Colonic mucosa (tissue), 4 donors: ENCODE data around the gene BTBD6. TPM values are rescaled to one million over a fixed set of nuclear protein-coding genes. Genes with fewer than 3 reads are reported as not detected.

ENCODE experiments used
- DNase-seq: peaks from one replicate; pipeline ENCODE4 v3.0.0-alpha.2; 2020
- H3K27ac ChIP-seq: fragments of 200-600 bp; one replicate; pipeline ENCODE4 v1.8.0; 2021
- H3K27me3 ChIP-seq: fragments of 200-600 bp; one replicate; pipeline ENCODE4 v1.8.0; 2021
- H3K36me3 ChIP-seq: fragments of 200-600 bp; one replicate; pipeline ENCODE4 v1.8.0; 2021
- H3K4me1 ChIP-seq: fragments of 200-600 bp; one replicate; pipeline ENCODE4 v1.8.0; 2021; ENCODE audit warnings: mild to moderate bottlenecking
- H3K4me3 ChIP-seq: fragments of 200-600 bp; one replicate; pipeline ENCODE4 v1.8.0; 2021
- H3K9ac ChIP-seq, 2 donors: one replicate each; pipeline ENCODE4 v1.7.0; 2013; ENCODE audit warnings: control low read depth in 2 of 2, low read depth in 2 of 2, low read length in 2 of 2
- H3K9me3 ChIP-seq: fragments of 200-600 bp; one replicate; pipeline ENCODE4 v1.8.0; 2021
- intact Hi-C: fragments of 100-400 bp; cut with DNase I; formaldehyde crosslinking; loops from one replicate; pipeline ENCODE4 v1.14.1; 2022
- total RNA-seq, 2 donors: library from RNA; stranded (reverse); fragmentation: NEBNext Ultra II Directional in 1 of 2; extraction: Animal tissue kit (Norgen Biotek cat#: 25700) in 1 of 2; gene quantifications; one replicate each; pipeline ENCODE4 v1.2.1, GENCODE V29; 2021
- TF ChIP-seq, protein P1 (sequence below): fragments of 200-600 bp; IDR thresholded peaks from one replicate; pipeline ENCODE4 v1.8.0; 2022; ENCODE audit warnings: antibody characterized with exemption, mild to moderate bottlenecking
- donor health status: healthy.
- donor health status: DM: no; HTN: no; CAD: no.
- donor health status: DM: no; HTN: no; CAD: no.

The BTBD6 gene
- total RNA-seq, 2 donors from 2014 or later = 56.9 to 66.0 TPM

DNA sequence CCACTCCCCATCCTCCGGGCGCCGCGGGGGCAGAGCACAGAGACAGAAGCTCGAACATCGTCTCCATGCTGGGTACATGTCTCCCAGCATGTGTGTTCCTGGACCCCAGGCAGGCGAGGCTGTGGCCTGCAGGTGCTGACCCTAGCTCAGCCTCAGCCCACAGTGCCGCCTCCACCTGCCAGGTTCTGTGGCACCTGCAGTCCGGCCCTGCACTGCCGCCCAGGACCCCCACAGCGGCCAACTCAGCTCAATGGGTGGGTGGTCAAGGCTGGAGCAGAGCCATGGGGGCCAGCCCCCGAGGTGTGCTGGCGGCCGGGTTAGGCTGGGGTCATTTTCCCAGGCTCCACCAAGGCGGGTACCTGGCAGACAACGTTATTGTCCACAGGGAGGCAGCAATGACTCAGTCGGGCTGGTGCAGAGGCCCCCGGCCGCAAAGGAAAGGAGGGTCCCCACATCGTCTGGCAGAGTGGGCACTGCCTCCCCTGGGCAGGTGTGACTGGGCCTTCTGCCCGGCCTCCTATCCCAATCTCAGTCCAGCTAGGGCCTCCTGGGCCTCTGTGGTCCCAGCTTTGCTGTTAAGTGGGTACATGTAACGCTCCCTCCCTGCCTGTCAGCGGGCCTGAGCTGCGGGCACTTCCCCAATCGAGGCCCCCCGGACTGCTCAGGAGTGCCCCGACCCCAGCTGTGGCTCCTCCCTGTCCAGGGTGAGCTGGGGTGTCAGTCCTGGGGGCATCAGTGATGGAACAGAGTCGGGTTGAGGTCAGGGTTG is 47.0 kb upstream of the BTBD6 start:
- Histone ChIP-seq H3K9ac (no peak overlapping the region), H3K4me1 (peaks cover 5% of the 10 kb centered on the region), H3K27me3 (peaks cover 35% of the 10 kb centered on the region), H3K4me3 (no peak overlapping the region), H3K9me3 (no peaks in the 10 kb centered on the region), H3K27ac (no peak overlapping the region), H3K36me3 (no peaks in the 10 kb centered on the region)
- TF ChIP-seq, protein P1, sequence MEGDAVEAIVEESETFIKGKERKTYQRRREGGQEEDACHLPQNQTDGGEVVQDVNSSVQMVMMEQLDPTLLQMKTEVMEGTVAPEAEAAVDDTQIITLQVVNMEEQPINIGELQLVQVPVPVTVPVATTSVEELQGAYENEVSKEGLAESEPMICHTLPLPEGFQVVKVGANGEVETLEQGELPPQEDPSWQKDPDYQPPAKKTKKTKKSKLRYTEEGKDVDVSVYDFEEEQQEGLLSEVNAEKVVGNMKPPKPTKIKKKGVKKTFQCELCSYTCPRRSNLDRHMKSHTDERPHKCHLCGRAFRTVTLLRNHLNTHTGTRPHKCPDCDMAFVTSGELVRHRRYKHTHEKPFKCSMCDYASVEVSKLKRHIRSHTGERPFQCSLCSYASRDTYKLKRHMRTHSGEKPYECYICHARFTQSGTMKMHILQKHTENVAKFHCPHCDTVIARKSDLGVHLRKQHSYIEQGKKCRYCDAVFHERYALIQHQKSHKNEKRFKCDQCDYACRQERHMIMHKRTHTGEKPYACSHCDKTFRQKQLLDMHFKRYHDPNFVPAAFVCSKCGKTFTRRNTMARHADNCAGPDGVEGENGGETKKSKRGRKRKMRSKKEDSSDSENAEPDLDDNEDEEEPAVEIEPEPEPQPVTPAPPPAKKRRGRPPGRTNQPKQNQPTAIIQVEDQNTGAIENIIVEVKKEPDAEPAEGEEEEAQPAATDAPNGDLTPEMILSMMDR = no peak
- intact Hi-C loops = loop anchor here (2.0 to 10.0 kb wide), 3 partner anchors 66 to 323 kb away; partner anchors contain the start of gene TMEM121
- no peak for DNase-seq

GRCh38 chr14:105201925-105202513 is 46.3 kb upstream of the BTBD6 start:
- intact Hi-C loops = loop anchor here (2.0 to 10.0 kb wide), 4 partner anchors 65 to 323 kb away; partner anchors contain the start of gene TMEM121
- peaks cover 5% of the 10 kb centered on the region for H3K4me1 ChIP-seq
- TF ChIP-seq, protein P1 = no peak
- no peaks in the 10 kb centered on the region for H3K36me3 ChIP-seq
- no peak overlapping the region for H3K27ac ChIP-seq
- H3K27me3 ChIP-seq = peaks cover 29% of the 10 kb centered on the region
- H3K9me3 ChIP-seq = no peaks in the 10 kb centered on the region
- H3K9ac ChIP-seq = no peak overlapping the region
- no peak overlapping the region for H3K4me3 ChIP-seq
- no peak for DNase-seq

DNA sequence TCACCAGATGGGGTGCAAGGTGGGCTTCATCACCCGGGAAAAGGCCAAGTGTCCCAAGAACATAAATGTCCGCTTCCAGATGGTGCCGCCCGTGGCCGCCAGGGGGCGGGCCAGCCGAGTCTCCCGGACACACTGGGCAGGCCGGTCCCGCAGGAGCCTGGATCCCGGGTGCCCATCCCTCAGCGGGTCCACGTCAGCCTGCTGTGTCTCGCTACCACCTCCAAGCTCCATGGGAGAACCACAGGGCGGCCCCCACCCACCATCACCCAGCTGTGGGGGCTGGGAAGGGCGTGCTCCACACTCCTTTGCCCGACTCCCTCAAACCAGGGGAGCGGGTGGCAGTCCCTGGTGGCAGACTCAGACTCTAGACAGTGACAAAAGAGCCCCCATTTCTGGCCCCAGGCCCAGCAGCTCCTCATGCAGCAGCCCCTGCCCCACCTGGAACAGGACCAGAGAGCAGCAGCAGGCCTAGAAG is 45.2 kb upstream of the BTBD6 start:
- TF ChIP-seq, protein P1 = peak; percentile 92
- no peak overlapping the region for H3K27ac ChIP-seq
- peak; percentile 76 for DNase-seq
- no peaks in the 10 kb centered on the region for H3K36me3 ChIP-seq
- no peaks in the 10 kb centered on the region for H3K9me3 ChIP-seq
- no peak overlapping the region for H3K9ac ChIP-seq
- H3K4me3 ChIP-seq = no peak overlapping the region
- H3K4me1 ChIP-seq = peaks cover 5% of the 10 kb centered on the region
- intact Hi-C loops = loop anchor here (2.0 to 10.0 kb wide), 3 partner anchors 64 to 322 kb away; partner anchors contain the start of gene TMEM121
- peaks cover 18% of the 10 kb centered on the region for H3K27me3 ChIP-seq

DNA sequence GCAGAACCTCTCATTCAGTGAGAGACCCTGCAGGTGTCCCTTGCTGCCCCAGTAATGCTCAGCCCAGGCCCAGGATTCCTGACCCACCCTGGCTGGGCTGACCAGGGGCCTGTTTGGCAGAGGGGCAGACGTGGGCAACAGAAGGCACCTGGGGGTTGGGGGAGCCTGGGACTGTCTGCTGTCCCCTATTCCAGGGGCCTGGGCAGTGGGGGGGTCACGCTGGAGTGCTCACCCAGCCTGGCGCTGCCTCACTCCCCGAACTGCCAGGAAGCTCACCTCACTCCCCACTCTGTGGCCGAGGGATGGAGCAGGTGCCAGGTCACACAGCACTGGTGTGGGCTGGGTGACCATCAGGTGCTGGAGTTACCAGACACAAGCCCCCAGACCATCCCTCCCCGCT is 44.6 kb upstream of the BTBD6 start:
- TF ChIP-seq, protein P1 = no peak
- H3K27me3 ChIP-seq = peaks cover 17% of the 10 kb centered on the region
- no peaks in the 10 kb centered on the region for H3K9me3 ChIP-seq
- no peak overlapping the region for H3K4me3 ChIP-seq
- H3K27ac ChIP-seq = no peak overlapping the region
- DNase-seq = no peak
- intact Hi-C loops = loop anchor here (2.0 to 10.0 kb wide), 3 partner anchors 64 to 321 kb away; partner anchors contain the start of gene TMEM121
- no peak overlapping the region for H3K9ac ChIP-seq
- no peaks in the 10 kb centered on the region for H3K36me3 ChIP-seq
- peaks cover 5% of the 10 kb centered on the region for H3K4me1 ChIP-seq

DNA sequence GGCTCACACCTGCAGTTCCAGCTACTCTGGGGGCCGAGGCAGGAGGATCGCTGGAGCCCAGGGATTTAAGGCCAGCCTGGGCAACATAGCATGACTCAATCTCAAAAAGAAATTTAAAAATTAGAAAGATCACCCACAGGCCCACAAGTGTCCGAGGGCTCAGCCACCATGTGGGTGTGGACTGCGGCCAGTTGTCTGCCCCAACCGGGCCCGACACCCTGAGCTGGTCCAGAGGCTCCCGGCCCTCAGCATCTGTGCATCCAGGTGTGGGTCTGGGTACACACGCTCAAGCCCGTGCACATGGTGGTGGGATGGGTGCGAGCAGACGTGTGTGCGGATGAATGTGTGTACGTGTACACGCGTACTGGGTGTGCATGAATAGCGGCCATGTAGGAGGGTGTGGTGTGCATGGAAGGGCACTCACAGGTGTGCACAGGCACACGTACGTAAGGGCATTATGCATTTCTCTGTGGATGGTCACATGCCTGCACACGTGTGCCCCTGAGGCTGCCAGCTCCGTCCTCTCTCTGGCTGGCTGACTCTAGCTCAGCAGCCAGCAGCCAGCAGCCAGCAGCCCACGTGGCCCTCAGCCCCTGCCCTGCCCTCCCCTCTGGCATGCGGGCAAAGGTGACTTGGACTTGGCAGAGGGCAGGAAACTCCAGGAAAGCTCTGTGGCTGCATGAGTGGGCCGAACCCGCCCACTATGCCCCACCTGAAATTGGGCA is 44.0 kb upstream of the BTBD6 start:
- intact Hi-C loops = loop anchor here (5.0 to 10.0 kb wide), 2 partner anchors 63 to 320 kb away; partner anchors contain the start of gene TMEM121

More for the DNA sequence above, 44.0 kb upstream of the BTBD6 start:
- peak; percentile 49 for DNase-seq
- H3K4me3 ChIP-seq = no peak overlapping the region
- TF ChIP-seq, protein P1 = no peak
- peaks cover 5% of the 10 kb centered on the region for H3K4me1 ChIP-seq
- H3K9me3 ChIP-seq = no peaks in the 10 kb centered on the region
- H3K9ac ChIP-seq = no peak overlapping the region
- H3K27me3 ChIP-seq = peaks cover 12% of the 10 kb centered on the region
- no peak overlapping the region for H3K27ac ChIP-seq
- H3K36me3 ChIP-seq = no peaks in the 10 kb centered on the region
